Measurements from ENCODE around the gene TMEM80. TPM values are rescaled to one million over a fixed set of nuclear protein-coding genes. Genes with fewer than 3 reads are reported as not detected.
A peak's percentile ranks its signal among the peaks of the same experiment; 100 is the strongest.
"Not testable (repeated sequence)": the region's sequence is repeated elsewhere in the genome, so short reads cannot be mapped to it uniquely, and the experiment has no call there.

TMEM80 gene
- total and polyA plus RNA-seq, 2 donors (not counting 1 experiment from before 2014, with no cell fraction given): 10.6 to 15.3 TPM

- no peak overlapping the region for H3K9ac ChIP-seq (ENCODE audit: insufficient read depth, low read length)
- H3K9me3 ChIP-seq (ENCODE audit: control insufficient read depth, insufficient read depth, low read depth, low read length): no peaks in the 10 kb centered on the region
- H4K20me1 ChIP-seq (ENCODE audit: control insufficient read depth, extremely low read depth, insufficient read depth, low read length): no peaks in the 10 kb centered on the region
- TF ChIP-seq EZH2 (IDR thresholded peaks at IDR 0.05; ENCODE audit: low read length, missing control alignments): no peak
- no peak for TF ChIP-seq CTCF (conservative IDR thresholded peaks at IDR 0.05 in 1 of 2, IDR thresholded peaks at IDR 0.05 in 1 of 2; ENCODE audit: low read depth in 1 of 2, low read length in 2 of 2)
- no peaks in the 10 kb centered on the region for H3K4me1 ChIP-seq (ENCODE audit: control insufficient read depth, extremely low read depth, insufficient read depth, low read length)
- peak in 1 of 2 donors; percentile 40 for DNase-seq (ENCODE audit: low read depth in 2 of 2)
- H2AFZ ChIP-seq (ENCODE audit: low read length): no peak overlapping the region
- H3K4me3 ChIP-seq (replicated peaks in 1 of 4; ENCODE audit: control extremely low read depth in 1 of 4, insufficient read depth in 1 of 4, low read depth in 3 of 4, low read length in 4 of 4): no peak overlapping the region
- H3K79me2 ChIP-seq (ENCODE audit: control insufficient read depth, insufficient read depth, low read length): no peaks in the 10 kb centered on the region
- no peak overlapping the region for H3K27ac ChIP-seq (ENCODE audit: insufficient read depth, low read length)
- no peak overlapping the region for H3K4me2 ChIP-seq (ENCODE audit: extremely low read depth, insufficient read depth, low read length)
- H3K36me3 ChIP-seq (ENCODE audit: control insufficient read depth, insufficient read depth, low read length): peaks cover 3% of the 10 kb centered on the region
- no peaks in the 10 kb centered on the region for H3K27me3 ChIP-seq (ENCODE audit: control insufficient read depth, insufficient read depth, low read length)
Measured at GRCh38 chr11:650482-650881, 45.1 kb upstream of the TMEM80 start.

- DNase-seq (ENCODE audit: low read depth in 2 of 2); H3K27me3 ChIP-seq (ENCODE audit: control insufficient read depth, insufficient read depth, low read length); H3K9me3 ChIP-seq (ENCODE audit: control insufficient read depth, insufficient read depth, low read depth, low read length); H4K20me1 ChIP-seq (ENCODE audit: control insufficient read depth, extremely low read depth, insufficient read depth, low read length); H3K4me3 ChIP-seq (replicated peaks in 1 of 4; ENCODE audit: control extremely low read depth in 1 of 4, insufficient read depth in 1 of 4, low read depth in 3 of 4, low read length in 4 of 4); H3K36me3 ChIP-seq (ENCODE audit: control insufficient read depth, insufficient read depth, low read length); H3K4me2 ChIP-seq (ENCODE audit: extremely low read depth, insufficient read depth, low read length); H2AFZ ChIP-seq (ENCODE audit: low read length); H3K4me1 ChIP-seq (ENCODE audit: control insufficient read depth, extremely low read depth, insufficient read depth, low read length); H3K9ac ChIP-seq (ENCODE audit: insufficient read depth, low read length); H3K27ac ChIP-seq (ENCODE audit: insufficient read depth, low read length); H3K79me2 ChIP-seq (ENCODE audit: control insufficient read depth, insufficient read depth, low read length): not testable (repeated sequence)
Measured at GRCh38 chr11:653136-653535, 42.5 kb upstream of the TMEM80 start.

- Histone ChIP-seq H3K9me3 (ENCODE audit: control insufficient read depth, insufficient read depth, low read depth, low read length) (no peaks in the 10 kb centered on the region), H3K27me3 (ENCODE audit: control insufficient read depth, insufficient read depth, low read length) (no peaks in the 10 kb centered on the region), H3K9ac (ENCODE audit: insufficient read depth, low read length) (no peak overlapping the region), H3K36me3 (ENCODE audit: control insufficient read depth, insufficient read depth, low read length) (peaks cover 5% of the 10 kb centered on the region), H3K27ac (ENCODE audit: insufficient read depth, low read length) (no peak overlapping the region), H4K20me1 (ENCODE audit: control insufficient read depth, extremely low read depth, insufficient read depth, low read length) (no peaks in the 10 kb centered on the region), H3K4me3 (replicated peaks in 1 of 4; ENCODE audit: control extremely low read depth in 1 of 4, insufficient read depth in 1 of 4, low read depth in 3 of 4, low read length in 4 of 4) (no peak overlapping the region), H3K4me2 (ENCODE audit: extremely low read depth, insufficient read depth, low read length) (no peak overlapping the region), H3K79me2 (ENCODE audit: control insufficient read depth, insufficient read depth, low read length) (no peaks in the 10 kb centered on the region), H2AFZ (ENCODE audit: low read length) (no peak overlapping the region), H3K4me1 (ENCODE audit: control insufficient read depth, extremely low read depth, insufficient read depth, low read length) (no peaks in the 10 kb centered on the region)
- no peak for DNase-seq (ENCODE audit: low read depth in 2 of 2)
- TF ChIP-seq EZH2 (IDR thresholded peaks at IDR 0.05; ENCODE audit: low read length, missing control alignments) (no peak), CTCF (conservative IDR thresholded peaks at IDR 0.05 in 1 of 2, IDR thresholded peaks at IDR 0.05 in 1 of 2; ENCODE audit: low read depth in 1 of 2, low read length in 2 of 2) (no peak)
Measured at GRCh38 chr11:653837-654236, 41.8 kb upstream of the TMEM80 start.

GRCh38 chr11:654444-654843 is 41.2 kb upstream of the TMEM80 start:
- H4K20me1 ChIP-seq (ENCODE audit: control insufficient read depth, extremely low read depth, insufficient read depth, low read length); H3K4me2 ChIP-seq (ENCODE audit: extremely low read depth, insufficient read depth, low read length); H2AFZ ChIP-seq (ENCODE audit: low read length); H3K9me3 ChIP-seq (ENCODE audit: control insufficient read depth, insufficient read depth, low read depth, low read length); DNase-seq (ENCODE audit: low read depth in 2 of 2); H3K27me3 ChIP-seq (ENCODE audit: control insufficient read depth, insufficient read depth, low read length); H3K79me2 ChIP-seq (ENCODE audit: control insufficient read depth, insufficient read depth, low read length); H3K4me1 ChIP-seq (ENCODE audit: control insufficient read depth, extremely low read depth, insufficient read depth, low read length); H3K36me3 ChIP-seq (ENCODE audit: control insufficient read depth, insufficient read depth, low read length); H3K27ac ChIP-seq (ENCODE audit: insufficient read depth, low read length); H3K9ac ChIP-seq (ENCODE audit: insufficient read depth, low read length); H3K4me3 ChIP-seq (replicated peaks in 1 of 4; ENCODE audit: control extremely low read depth in 1 of 4, insufficient read depth in 1 of 4, low read depth in 3 of 4, low read length in 4 of 4): not testable (repeated sequence)

All from fibroblast of lung (primary cell).